Endothelial cell of umbilical vein (primary cell): Measurements from ENCODE around the gene RBMS2.

Source experiments
- MYC ChIP-seq: IDR thresholded peaks from one replicate; pipeline ENCODE4 v1.6.1; 2011; ENCODE audit warnings: mild to moderate bottlenecking, low read depth, low read length
- POLR2A ChIP-seq: IDR thresholded peaks from 2 replicates; pipeline ENCODE4 v1.6.1; 2012; ENCODE audit warnings: low read depth, mild to moderate bottlenecking, control low read depth, low read length
- POLR2AphosphoS5 ChIP-seq: IDR thresholded peaks from 2 replicates; pipeline ENCODE4 v1.6.1; 2012; ENCODE audit warnings: low read depth, mild to moderate bottlenecking, control low read depth, low read length, moderate library complexity; ENCODE audit not compliant: insufficient read depth
- TF ChIP-seq, protein P1 (sequence below), 2 donors: IDR thresholded peaks; 1 replicate in 1 of 2; 2 replicates in 1 of 2; pipeline ENCODE4 v1.5.1; 2011; ENCODE audit warnings: low read length in 2 of 2, mild to moderate bottlenecking in 2 of 2, moderate library complexity in 2 of 2, control low read depth in 1 of 2, inconsistent platforms in 1 of 2, low read depth in 1 of 2; ENCODE audit not compliant: insufficient read depth in 1 of 2; ENCODE audit errors: extremely low read depth in 1 of 2
- TF ChIP-seq, protein P2 (sequence below): IDR thresholded peaks from 2 replicates; pipeline ENCODE4 v1.6.1; 2011; ENCODE audit not compliant: insufficient read depth, insufficient read length

DNA sequence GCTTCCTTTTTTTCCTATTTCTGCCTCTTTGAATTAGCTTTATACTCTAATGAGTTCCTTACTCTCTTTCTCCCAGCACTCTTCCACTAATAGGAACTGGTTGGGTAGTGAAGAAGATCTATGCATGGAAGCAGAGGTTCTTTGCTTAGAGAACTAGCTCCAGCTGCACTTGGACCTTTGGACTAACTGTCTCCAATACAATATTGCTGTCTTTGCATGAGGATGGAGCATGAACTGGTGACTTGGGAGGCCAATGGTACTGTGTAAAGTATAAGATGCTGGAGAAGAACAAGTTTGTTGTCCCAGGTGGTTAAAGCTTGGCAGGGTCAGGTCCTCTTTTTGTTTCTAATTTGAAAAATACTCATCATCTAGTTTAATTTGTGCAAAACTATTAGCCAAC is 31.3 kb upstream of the RBMS2 start:
- no peak for TF ChIP-seq POLR2A
- TF ChIP-seq, protein P1, sequence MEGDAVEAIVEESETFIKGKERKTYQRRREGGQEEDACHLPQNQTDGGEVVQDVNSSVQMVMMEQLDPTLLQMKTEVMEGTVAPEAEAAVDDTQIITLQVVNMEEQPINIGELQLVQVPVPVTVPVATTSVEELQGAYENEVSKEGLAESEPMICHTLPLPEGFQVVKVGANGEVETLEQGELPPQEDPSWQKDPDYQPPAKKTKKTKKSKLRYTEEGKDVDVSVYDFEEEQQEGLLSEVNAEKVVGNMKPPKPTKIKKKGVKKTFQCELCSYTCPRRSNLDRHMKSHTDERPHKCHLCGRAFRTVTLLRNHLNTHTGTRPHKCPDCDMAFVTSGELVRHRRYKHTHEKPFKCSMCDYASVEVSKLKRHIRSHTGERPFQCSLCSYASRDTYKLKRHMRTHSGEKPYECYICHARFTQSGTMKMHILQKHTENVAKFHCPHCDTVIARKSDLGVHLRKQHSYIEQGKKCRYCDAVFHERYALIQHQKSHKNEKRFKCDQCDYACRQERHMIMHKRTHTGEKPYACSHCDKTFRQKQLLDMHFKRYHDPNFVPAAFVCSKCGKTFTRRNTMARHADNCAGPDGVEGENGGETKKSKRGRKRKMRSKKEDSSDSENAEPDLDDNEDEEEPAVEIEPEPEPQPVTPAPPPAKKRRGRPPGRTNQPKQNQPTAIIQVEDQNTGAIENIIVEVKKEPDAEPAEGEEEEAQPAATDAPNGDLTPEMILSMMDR (IDR thresholded peaks at IDR 0.05; ENCODE audit: extremely low read depth in 1 of 2, insufficient read depth in 1 of 2, low read depth in 1 of 2, low read length in 2 of 2) = no peak
- no peak for TF ChIP-seq MYC
- TF ChIP-seq POLR2AphosphoS5 = no peak
- TF ChIP-seq, protein P2, sequence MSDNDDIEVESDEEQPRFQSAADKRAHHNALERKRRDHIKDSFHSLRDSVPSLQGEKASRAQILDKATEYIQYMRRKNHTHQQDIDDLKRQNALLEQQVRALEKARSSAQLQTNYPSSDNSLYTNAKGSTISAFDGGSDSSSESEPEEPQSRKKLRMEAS = no peak
